Measurements from ENCODE around the gene NUDT1.
A peak's percentile ranks its signal among the peaks of the same experiment; 100 is the strongest.

Gene NUDT1

DNA sequence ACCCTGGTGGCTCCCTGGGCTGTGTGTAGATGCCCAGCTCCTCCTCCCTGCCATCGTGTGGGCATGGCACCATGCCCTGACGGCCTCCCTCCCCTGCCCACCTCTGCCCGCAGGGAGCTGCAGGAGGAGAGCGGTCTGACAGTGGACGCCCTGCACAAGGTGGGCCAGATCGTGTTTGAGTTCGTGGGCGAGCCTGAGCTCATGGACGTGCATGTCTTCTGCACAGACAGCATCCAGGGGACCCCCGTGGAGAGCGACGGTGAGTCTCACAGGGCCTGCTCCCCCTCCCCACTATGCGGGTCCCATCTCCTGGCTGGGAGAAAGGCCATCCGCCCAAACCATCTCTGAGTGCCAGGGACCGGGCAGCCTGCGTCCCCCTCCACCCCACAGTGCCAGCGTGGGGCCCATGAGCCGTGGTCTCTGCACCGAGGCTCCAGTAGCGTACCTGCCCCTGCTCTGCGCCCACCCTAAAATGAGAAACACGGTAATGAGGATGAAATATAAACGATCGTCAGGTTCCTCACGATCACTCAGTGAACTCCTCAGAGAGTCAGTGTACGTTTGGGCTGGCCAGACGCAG, 7.8 kb downstream of the NUDT1 start:
- no peak overlapping the region for H3K4me3 ChIP-seq (replicated peaks; ENCODE audit: insufficient read depth, low read length)
- DNase-seq (ENCODE audit: low read depth in 1 of 2, low spot score in 1 of 2), result no peak
- no peak overlapping the region for H3K27ac ChIP-seq (replicated peaks)

GRCh38 chr7:2251381-2251780, 9.4 kb downstream of the NUDT1 start:
- TF ChIP-seq POLR2AphosphoS5 (IDR thresholded peaks at IDR 0.05; ENCODE audit: low read depth) (no peak), CTCF (IDR thresholded peaks at IDR 0.05; ENCODE audit: insufficient read depth, low read length) (no peak), GABPA (IDR thresholded peaks at IDR 0.05; ENCODE audit: low read depth) (no peak), SPI1 (IDR thresholded peaks at IDR 0.05; ENCODE audit: borderline replicate concordance, low read depth) (no peak)
- TF ChIP-seq, protein P1, sequence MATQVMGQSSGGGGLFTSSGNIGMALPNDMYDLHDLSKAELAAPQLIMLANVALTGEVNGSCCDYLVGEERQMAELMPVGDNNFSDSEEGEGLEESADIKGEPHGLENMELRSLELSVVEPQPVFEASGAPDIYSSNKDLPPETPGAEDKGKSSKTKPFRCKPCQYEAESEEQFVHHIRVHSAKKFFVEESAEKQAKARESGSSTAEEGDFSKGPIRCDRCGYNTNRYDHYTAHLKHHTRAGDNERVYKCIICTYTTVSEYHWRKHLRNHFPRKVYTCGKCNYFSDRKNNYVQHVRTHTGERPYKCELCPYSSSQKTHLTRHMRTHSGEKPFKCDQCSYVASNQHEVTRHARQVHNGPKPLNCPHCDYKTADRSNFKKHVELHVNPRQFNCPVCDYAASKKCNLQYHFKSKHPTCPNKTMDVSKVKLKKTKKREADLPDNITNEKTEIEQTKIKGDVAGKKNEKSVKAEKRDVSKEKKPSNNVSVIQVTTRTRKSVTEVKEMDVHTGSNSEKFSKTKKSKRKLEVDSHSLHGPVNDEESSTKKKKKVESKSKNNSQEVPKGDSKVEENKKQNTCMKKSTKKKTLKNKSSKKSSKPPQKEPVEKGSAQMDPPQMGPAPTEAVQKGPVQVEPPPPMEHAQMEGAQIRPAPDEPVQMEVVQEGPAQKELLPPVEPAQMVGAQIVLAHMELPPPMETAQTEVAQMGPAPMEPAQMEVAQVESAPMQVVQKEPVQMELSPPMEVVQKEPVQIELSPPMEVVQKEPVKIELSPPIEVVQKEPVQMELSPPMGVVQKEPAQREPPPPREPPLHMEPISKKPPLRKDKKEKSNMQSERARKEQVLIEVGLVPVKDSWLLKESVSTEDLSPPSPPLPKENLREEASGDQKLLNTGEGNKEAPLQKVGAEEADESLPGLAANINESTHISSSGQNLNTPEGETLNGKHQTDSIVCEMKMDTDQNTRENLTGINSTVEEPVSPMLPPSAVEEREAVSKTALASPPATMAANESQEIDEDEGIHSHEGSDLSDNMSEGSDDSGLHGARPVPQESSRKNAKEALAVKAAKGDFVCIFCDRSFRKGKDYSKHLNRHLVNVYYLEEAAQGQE (IDR thresholded peaks at IDR 0.05; ENCODE audit: insufficient replicate concordance, low read depth), result no peak
- no peak for DNase-seq (ENCODE audit: low read depth in 1 of 2, low spot score in 1 of 2)
- H3K27ac ChIP-seq (replicated peaks), result no peak overlapping the region

More for the DNA sequence above, 7.8 kb downstream of the NUDT1 start:
- TF ChIP-seq POLR2AphosphoS5 (IDR thresholded peaks at IDR 0.05; ENCODE audit: low read depth) (no peak), SPI1 (IDR thresholded peaks at IDR 0.05; ENCODE audit: borderline replicate concordance, low read depth) (no peak), GABPA (IDR thresholded peaks at IDR 0.05; ENCODE audit: low read depth) (no peak), CTCF (IDR thresholded peaks at IDR 0.05; ENCODE audit: insufficient read depth, low read length) (no peak)
- TF ChIP-seq, protein P1 (IDR thresholded peaks at IDR 0.05; ENCODE audit: insufficient replicate concordance, low read depth), result no peak
- H3K27me3 ChIP-seq (ENCODE audit: insufficient read depth, poor library complexity, severe bottlenecking), result no peaks in the 10 kb centered on the region

GRCh38 chr7:2251841-2252771, 10.1 kb downstream of the NUDT1 start:
- no peak overlapping the region for H3K4me3 ChIP-seq (replicated peaks; ENCODE audit: insufficient read depth, low read length)
- TF ChIP-seq POLR2AphosphoS5 (IDR thresholded peaks at IDR 0.05; ENCODE audit: low read depth) (0 out of 2 replicates have a peak, but pooled peaks have one; percentile 18), GABPA (IDR thresholded peaks at IDR 0.05; ENCODE audit: low read depth) (no peak), CTCF (IDR thresholded peaks at IDR 0.05; ENCODE audit: insufficient read depth, low read length) (no peak)
- no peak for DNase-seq (ENCODE audit: low read depth in 1 of 2, low spot score in 1 of 2)
- H3K27me3 ChIP-seq (ENCODE audit: insufficient read depth, poor library complexity, severe bottlenecking), result no peaks in the 10 kb centered on the region
- H3K27ac ChIP-seq (replicated peaks), result no peak overlapping the region

More at GRCh38 chr7:2251381-2251780, 9.4 kb downstream of the NUDT1 start:
- H3K4me3 ChIP-seq (replicated peaks; ENCODE audit: insufficient read depth, low read length), result no peak overlapping the region
- no peaks in the 10 kb centered on the region for H3K27me3 ChIP-seq (ENCODE audit: insufficient read depth, poor library complexity, severe bottlenecking)
